ENCODE measurements around the gene BMP7.
"Not testable (repeated sequence)": the region's sequence is repeated elsewhere in the genome, so short reads cannot be mapped to it uniquely, and the experiment has no call there.

BMP7 gene

GRCh38 chr20:57281900-57282299 lies 15.5 kb upstream of the BMP7 start:
- DNase-seq: no peak
- H3K4me1 ChIP-seq (ENCODE audit: control insufficient read depth in 1 of 2, insufficient read depth in 2 of 2, low read length in 2 of 2): peaks cover 4 to 8% of the 10 kb centered on the region in 2 experiments
- no peak overlapping the region for H3K27ac ChIP-seq (ENCODE audit: low read depth, low read length)
- no CpG with 5 or more reads among the region's 7 CpGs for WGBS (ENCODE audit: extremely low coverage, insufficient coverage, insufficient read length)
- no peak overlapping the region for H3K18ac ChIP-seq (ENCODE audit: low read length)
- H3K9me3 ChIP-seq (ENCODE audit: insufficient read depth, low read depth, low read length): no peaks in the 10 kb centered on the region
- no peak overlapping the region for H3K4me3 ChIP-seq (ENCODE audit: low read depth, low read length)
- no peak overlapping the region for H3K23ac ChIP-seq (ENCODE audit: low read length)
- H3K4me2 ChIP-seq (ENCODE audit: low read length): no peak overlapping the region
- H4K12ac ChIP-seq (ENCODE audit: low read depth, low read length): no peak overlapping the region
- no peaks in the 10 kb centered on the region for H3K79me2 ChIP-seq (ENCODE audit: control insufficient read depth, insufficient read depth, low read length, poor library complexity)
- H2BK12ac ChIP-seq (ENCODE audit: low read length): no peak overlapping the region
- H4K8ac ChIP-seq (ENCODE audit: low read depth, low read length): no peak overlapping the region
- no peak overlapping the region for H4K91ac ChIP-seq (ENCODE audit: low read depth, low read length)
- H2BK120ac ChIP-seq (ENCODE audit: insufficient read depth, low read length, poor library complexity): no peak overlapping the region
- no peak overlapping the region for H3K9ac ChIP-seq (ENCODE audit: low read length)
- no peak overlapping the region for H3K4ac ChIP-seq (ENCODE audit: low read depth, low read length)
- no peak overlapping the region for H2BK5ac ChIP-seq (ENCODE audit: low read depth, low read length, poor library complexity)
- no peaks in the 10 kb centered on the region for H3K79me1 ChIP-seq (ENCODE audit: low read length)
- no peak overlapping the region for H3K14ac ChIP-seq (ENCODE audit: low read length)
- no peaks in the 10 kb centered on the region for H3K36me3 ChIP-seq (ENCODE audit: control insufficient read depth in 1 of 2, insufficient read depth in 2 of 2, low read length in 2 of 2)
- H3K27me3 ChIP-seq (ENCODE audit: insufficient read depth, low read length): no peaks in the 10 kb centered on the region
- no peak overlapping the region for H2AFZ ChIP-seq (ENCODE audit: insufficient read depth, low read length, poor library complexity)
- no peak overlapping the region for H2AK5ac ChIP-seq (ENCODE audit: low read length)

- no peak overlapping the region for H2BK120ac ChIP-seq (ENCODE audit: insufficient read depth, low read length, poor library complexity)
- H4K91ac ChIP-seq (ENCODE audit: low read depth, low read length): no peak overlapping the region
- DNase-seq: no peak
- H3K27ac ChIP-seq (ENCODE audit: low read depth, low read length): no peak overlapping the region
- no peaks in the 10 kb centered on the region for H3K79me1 ChIP-seq (ENCODE audit: low read length)
- no peak overlapping the region for H3K23ac ChIP-seq (ENCODE audit: low read length)
- H3K9me3 ChIP-seq (ENCODE audit: insufficient read depth, low read depth, low read length): no peaks in the 10 kb centered on the region
- H2BK5ac ChIP-seq (ENCODE audit: low read depth, low read length, poor library complexity): no peak overlapping the region
- no peak overlapping the region for H3K4me3 ChIP-seq (ENCODE audit: low read depth, low read length)
- H2AK5ac ChIP-seq (ENCODE audit: low read length): no peak overlapping the region
- no peaks in the 10 kb centered on the region for H3K36me3 ChIP-seq (ENCODE audit: control insufficient read depth in 1 of 2, insufficient read depth in 2 of 2, low read length in 2 of 2)
- no peaks in the 10 kb centered on the region for H3K79me2 ChIP-seq (ENCODE audit: control insufficient read depth, insufficient read depth, low read length, poor library complexity)
- H2BK12ac ChIP-seq (ENCODE audit: low read length): no peak overlapping the region
- no peak overlapping the region for H3K18ac ChIP-seq (ENCODE audit: low read length)
- H3K4me2 ChIP-seq (ENCODE audit: low read length): no peak overlapping the region
- H4K12ac ChIP-seq (ENCODE audit: low read depth, low read length): no peak overlapping the region
- no CpG with 5 or more reads among the region's 10 CpGs for WGBS (ENCODE audit: extremely low coverage, insufficient coverage, insufficient read length)
- no peak overlapping the region for H3K9ac ChIP-seq (ENCODE audit: low read length)
- no peak overlapping the region for H4K8ac ChIP-seq (ENCODE audit: low read depth, low read length)
- H3K14ac ChIP-seq (ENCODE audit: low read length): no peak overlapping the region
- H2AFZ ChIP-seq (ENCODE audit: insufficient read depth, low read length, poor library complexity): no peak overlapping the region
- no peaks in the 10 kb centered on the region for H3K27me3 ChIP-seq (ENCODE audit: insufficient read depth, low read length)
- H3K4ac ChIP-seq (ENCODE audit: low read depth, low read length): no peak overlapping the region
- H3K4me1 ChIP-seq (ENCODE audit: control insufficient read depth in 1 of 2, insufficient read depth in 2 of 2, low read length in 2 of 2): peaks cover 4 to 10% of the 10 kb centered on the region in 2 experiments
Observed at GRCh38 chr20:57280221-57280620, 13.8 kb upstream of the BMP7 start.

GRCh38 chr20:57279548-57279947 lies 13.1 kb upstream of the BMP7 start:
- H4K12ac ChIP-seq (ENCODE audit: low read depth, low read length); H3K9me3 ChIP-seq (ENCODE audit: insufficient read depth, low read depth, low read length); H2BK120ac ChIP-seq (ENCODE audit: insufficient read depth, low read length, poor library complexity); H3K9ac ChIP-seq (ENCODE audit: low read length); H2AK5ac ChIP-seq (ENCODE audit: low read length); H3K27ac ChIP-seq (ENCODE audit: low read depth, low read length); H4K8ac ChIP-seq (ENCODE audit: low read depth, low read length); H3K79me2 ChIP-seq (ENCODE audit: control insufficient read depth, insufficient read depth, low read length, poor library complexity); H3K18ac ChIP-seq (ENCODE audit: low read length); H2BK5ac ChIP-seq (ENCODE audit: low read depth, low read length, poor library complexity); H3K79me1 ChIP-seq (ENCODE audit: low read length); H3K4me2 ChIP-seq (ENCODE audit: low read length); H4K91ac ChIP-seq (ENCODE audit: low read depth, low read length); H3K14ac ChIP-seq (ENCODE audit: low read length); DNase-seq; H3K4me3 ChIP-seq (ENCODE audit: low read depth, low read length); H2BK12ac ChIP-seq (ENCODE audit: low read length); H3K4me1 ChIP-seq (ENCODE audit: control insufficient read depth in 1 of 2, insufficient read depth in 2 of 2, low read length in 2 of 2); H3K36me3 ChIP-seq (ENCODE audit: control insufficient read depth in 1 of 2, insufficient read depth in 2 of 2, low read length in 2 of 2); H2AFZ ChIP-seq (ENCODE audit: insufficient read depth, low read length, poor library complexity); H3K23ac ChIP-seq (ENCODE audit: low read length); H3K27me3 ChIP-seq (ENCODE audit: insufficient read depth, low read length); H3K4ac ChIP-seq (ENCODE audit: low read depth, low read length): not testable (repeated sequence)
- no CpG with 5 or more reads among the region's 3 CpGs for WGBS (ENCODE audit: extremely low coverage, insufficient coverage, insufficient read length)

- H3K79me1 ChIP-seq (ENCODE audit: low read length): no peaks in the 10 kb centered on the region
- WGBS (ENCODE audit: extremely low coverage, insufficient coverage, insufficient read length): no CpG with 5 or more reads among the region's 9 CpGs
- H3K27ac ChIP-seq (ENCODE audit: low read depth, low read length): no peak overlapping the region
- no peak overlapping the region for H3K14ac ChIP-seq (ENCODE audit: low read length)
- no peaks in the 10 kb centered on the region for H3K27me3 ChIP-seq (ENCODE audit: insufficient read depth, low read length)
- no peak overlapping the region for H2AK5ac ChIP-seq (ENCODE audit: low read length)
- no peak overlapping the region for H3K18ac ChIP-seq (ENCODE audit: low read length)
- H3K9ac ChIP-seq (ENCODE audit: low read length): no peak overlapping the region
- H4K91ac ChIP-seq (ENCODE audit: low read depth, low read length): no peak overlapping the region
- no peak for DNase-seq
- H2AFZ ChIP-seq (ENCODE audit: insufficient read depth, low read length, poor library complexity): no peak overlapping the region
- H4K12ac ChIP-seq (ENCODE audit: low read depth, low read length): no peak overlapping the region
- no peak overlapping the region for H3K4me3 ChIP-seq (ENCODE audit: low read depth, low read length)
- no peak overlapping the region for H2BK12ac ChIP-seq (ENCODE audit: low read length)
- no peak overlapping the region for H3K23ac ChIP-seq (ENCODE audit: low read length)
- H3K4me1 ChIP-seq (ENCODE audit: control insufficient read depth in 1 of 2, insufficient read depth in 2 of 2, low read length in 2 of 2): peaks cover 4 to 10% of the 10 kb centered on the region in 2 experiments
- no peaks in the 10 kb centered on the region for H3K9me3 ChIP-seq (ENCODE audit: insufficient read depth, low read depth, low read length)
- H2BK5ac ChIP-seq (ENCODE audit: low read depth, low read length, poor library complexity): no peak overlapping the region
- H4K8ac ChIP-seq (ENCODE audit: low read depth, low read length): no peak overlapping the region
- no peaks in the 10 kb centered on the region for H3K79me2 ChIP-seq (ENCODE audit: control insufficient read depth, insufficient read depth, low read length, poor library complexity)
- H2BK120ac ChIP-seq (ENCODE audit: insufficient read depth, low read length, poor library complexity): no peak overlapping the region
- H3K4me2 ChIP-seq (ENCODE audit: low read length): no peak overlapping the region
- H3K36me3 ChIP-seq (ENCODE audit: control insufficient read depth in 1 of 2, insufficient read depth in 2 of 2, low read length in 2 of 2): no peaks in the 10 kb centered on the region
- no peak overlapping the region for H3K4ac ChIP-seq (ENCODE audit: low read depth, low read length)
Observed at GRCh38 chr20:57278457-57278856, 12.0 kb upstream of the BMP7 start.
